ENCODE results near the gene PDE6B.
"Not testable (repeated sequence)": the region's sequence is repeated elsewhere in the genome, so short reads cannot be mapped to it uniquely, and the experiment has no call there.

The PDE6B gene

DNA sequence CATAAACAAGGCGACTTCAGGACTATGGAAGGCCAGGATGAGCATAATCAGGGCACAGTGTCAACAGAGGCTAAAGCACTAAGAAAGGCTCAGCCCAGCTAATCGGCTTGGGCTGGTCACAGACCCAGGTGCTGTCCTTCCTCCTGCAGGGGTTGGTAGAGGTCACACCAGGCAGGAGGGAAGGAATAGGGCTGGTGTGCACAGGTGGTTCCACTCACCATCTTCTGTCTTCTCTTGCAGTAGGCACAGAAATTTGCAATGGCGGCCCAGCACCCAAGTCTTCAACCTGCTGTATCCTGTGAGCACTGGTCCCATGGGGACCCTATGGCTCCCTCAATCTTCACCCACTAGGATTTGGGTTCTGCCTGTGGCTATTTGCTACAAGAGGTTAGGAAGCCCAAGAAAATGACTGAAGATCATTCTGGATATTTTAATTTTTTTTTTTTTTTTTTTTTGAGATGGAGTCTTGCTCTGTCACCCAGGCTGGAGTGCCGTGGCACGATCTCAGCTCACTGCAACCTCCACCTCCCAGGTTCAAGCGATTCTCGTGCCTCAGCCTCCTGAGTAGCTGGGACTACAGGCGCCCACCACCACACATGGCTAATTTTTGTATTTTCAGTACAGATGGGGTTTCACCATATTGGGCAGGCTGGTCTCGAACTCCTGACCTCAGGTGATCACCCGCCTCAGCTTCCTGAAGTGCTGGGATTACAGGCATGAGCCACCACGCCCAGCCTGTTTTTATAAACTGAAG, 44.6 kb downstream of the PDE6B start:
- H4K20me1 ChIP-seq (ENCODE audit: low read depth, low read length); H2AFZ ChIP-seq (ENCODE audit: low read depth, low read length, severe bottlenecking); H3K9ac ChIP-seq (ENCODE audit: low read length); H3K4me2 ChIP-seq (ENCODE audit: low read depth, low read length, poor library complexity, severe bottlenecking); H3K27me3 ChIP-seq (ENCODE audit: low read length); H3K9me3 ChIP-seq (ENCODE audit: insufficient read depth, low read length); H3K36me3 ChIP-seq (ENCODE audit: low read length); H3K9me2 ChIP-seq (replicated peaks; ENCODE audit: insufficient read depth, low read length); H3K27ac ChIP-seq (ENCODE audit: low read depth, low read length); H3K4me3 ChIP-seq (ENCODE audit: insufficient read depth, low read length, poor library complexity, severe bottlenecking): not testable (repeated sequence)
- peaks cover 14% of the 10 kb centered on the region for H3K79me2 ChIP-seq (ENCODE audit: insufficient read depth, low read length)
- peaks cover 16% of the 10 kb centered on the region; the same call in 1 of the 2 replicates for H3F3A ChIP-seq (ENCODE audit: insufficient read depth)

- no peaks in the 10 kb centered on the region for H3K27me3 ChIP-seq (ENCODE audit: low read length)
- H3K4me2 ChIP-seq (ENCODE audit: low read depth, low read length, poor library complexity, severe bottlenecking) = no peak overlapping the region
- no peak overlapping the region for H3K27ac ChIP-seq (ENCODE audit: low read depth, low read length)
- no peaks in the 10 kb centered on the region for H3K36me3 ChIP-seq (ENCODE audit: low read length)
- TF ChIP-seq CTCF (IDR thresholded peaks at IDR 0.05; ENCODE audit: insufficient read depth, low read length, poor library complexity, severe bottlenecking) (no peak), EZH2phosphoT487 (conservative IDR thresholded peaks at IDR 0.05; ENCODE audit: low read length) (no peak)
- H3F3A ChIP-seq (ENCODE audit: insufficient read depth) = peaks cover 33% of the 10 kb centered on the region
- no peaks in the 10 kb centered on the region for H3K9me3 ChIP-seq (ENCODE audit: insufficient read depth, low read length)
- H2AFZ ChIP-seq (ENCODE audit: low read depth, low read length, severe bottlenecking) = no peak overlapping the region
- no peak overlapping the region for H3K9ac ChIP-seq (ENCODE audit: low read length)
- no peak overlapping the region for H3K4me3 ChIP-seq (ENCODE audit: insufficient read depth, low read length, poor library complexity, severe bottlenecking)
- H4K20me1 ChIP-seq (ENCODE audit: low read depth, low read length) = no peaks in the 10 kb centered on the region
- no peaks in the 10 kb centered on the region for H3K9me2 ChIP-seq (replicated peaks; ENCODE audit: insufficient read depth, low read length)
- H3K79me2 ChIP-seq (ENCODE audit: insufficient read depth, low read length) = peaks cover 14% of the 10 kb centered on the region
These were observed 46.4 kb downstream of the PDE6B start for GRCh38 chr4:671769-672168.

DNA sequence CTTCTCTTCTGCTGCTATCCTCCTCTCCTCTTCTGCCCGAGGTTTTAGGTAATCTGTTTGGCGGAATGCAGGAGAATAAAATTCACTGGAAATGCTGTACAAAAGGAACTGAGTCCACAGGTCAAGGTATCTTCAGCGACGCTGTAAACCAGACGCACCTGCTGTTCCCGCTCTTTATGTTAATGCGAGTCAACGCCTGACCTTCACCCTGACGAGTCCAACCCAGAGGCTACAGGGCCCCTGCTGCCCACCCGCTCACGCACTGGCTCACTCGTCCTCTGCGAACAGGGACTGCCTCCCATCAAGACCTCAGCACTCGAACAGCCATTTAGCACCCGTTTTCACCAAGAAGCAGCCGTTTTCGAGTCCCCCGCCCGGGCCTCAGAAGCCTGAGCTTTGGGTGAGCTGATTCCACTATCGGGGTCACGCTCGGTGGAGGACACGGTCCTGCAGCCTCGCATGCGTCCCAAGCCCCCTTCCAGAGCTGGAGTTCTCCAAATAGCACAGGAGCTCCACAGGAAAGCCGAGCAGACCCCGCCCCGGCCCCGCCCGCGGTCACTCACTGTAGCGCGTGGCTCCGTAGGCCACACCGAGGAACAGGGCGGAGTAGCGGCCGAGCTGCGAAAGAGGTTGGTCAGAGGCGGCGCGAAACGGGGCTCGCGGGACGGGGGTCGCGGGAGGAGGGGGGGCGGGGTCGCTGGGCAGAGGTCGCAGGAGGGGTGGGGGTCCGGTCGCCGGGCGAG, 48.1 kb downstream of the PDE6B start:
- H3K9ac ChIP-seq (ENCODE audit: low read length) = peak overlapping the region; percentile 89
- no peaks in the 10 kb centered on the region for H3K36me3 ChIP-seq (ENCODE audit: low read length)
- H4K20me1 ChIP-seq (ENCODE audit: low read depth, low read length) = no peaks in the 10 kb centered on the region
- H3K27me3 ChIP-seq (ENCODE audit: low read length) = no peaks in the 10 kb centered on the region
- peak overlapping the region; percentile 61 for H3K27ac ChIP-seq (ENCODE audit: low read depth, low read length)
- H3F3A ChIP-seq (ENCODE audit: insufficient read depth) = peaks cover 42% of the 10 kb centered on the region
- H3K4me2 ChIP-seq (ENCODE audit: low read depth, low read length, poor library complexity, severe bottlenecking) = peak overlapping the region; percentile 66
- peaks cover 14% of the 10 kb centered on the region for H3K79me2 ChIP-seq (ENCODE audit: insufficient read depth, low read length)
- H3K9me3 ChIP-seq (ENCODE audit: insufficient read depth, low read length) = no peaks in the 10 kb centered on the region
- no peak overlapping the region for H2AFZ ChIP-seq (ENCODE audit: low read depth, low read length, severe bottlenecking)
- no peaks in the 10 kb centered on the region for H3K9me2 ChIP-seq (replicated peaks; ENCODE audit: insufficient read depth, low read length)
- H3K4me3 ChIP-seq (ENCODE audit: insufficient read depth, low read length, poor library complexity, severe bottlenecking) = peak overlapping the region; percentile 70
- TF ChIP-seq EZH2phosphoT487 (conservative IDR thresholded peaks at IDR 0.05; ENCODE audit: low read length) = no peak

- Histone ChIP-seq H3K9ac (ENCODE audit: low read length) (peak within 1 kb of the TSS; percentile 89), H3F3A (ENCODE audit: insufficient read depth) (peaks cover 43% of the 10 kb centered on the region), H2AFZ (ENCODE audit: low read depth, low read length, severe bottlenecking) (no peak within 1 kb of the TSS), H3K9me3 (ENCODE audit: insufficient read depth, low read length) (no peaks in the 10 kb centered on the region), H3K4me2 (ENCODE audit: low read depth, low read length, poor library complexity, severe bottlenecking) (peak within 1 kb of the TSS; percentile 69), H3K27ac (ENCODE audit: low read depth, low read length) (peak within 1 kb of the TSS; percentile 98), H3K79me2 (ENCODE audit: insufficient read depth, low read length) (peaks cover 14% of the 10 kb centered on the region), H3K27me3 (ENCODE audit: low read length) (no peaks in the 10 kb centered on the region), H3K4me3 (ENCODE audit: insufficient read depth, low read length, poor library complexity, severe bottlenecking) (peak within 1 kb of the TSS; percentile 70), H3K36me3 (ENCODE audit: low read length) (no peaks in the 10 kb centered on the region), H4K20me1 (ENCODE audit: low read depth, low read length) (no peaks in the 10 kb centered on the region), H3K9me2 (replicated peaks; ENCODE audit: insufficient read depth, low read length) (no peaks in the 10 kb centered on the region)
- TF ChIP-seq CTCF (IDR thresholded peaks at IDR 0.05; ENCODE audit: insufficient read depth, low read length, poor library complexity, severe bottlenecking) (peak; percentile 81), EZH2phosphoT487 (conservative IDR thresholded peaks at IDR 0.05; ENCODE audit: low read length) (no peak)
These were observed 49.0 kb downstream of the PDE6B start, which contains the start of the genes ATP5ME and MYL5 for GRCh38 chr4:674172-675035. Gene ATP5ME, minus strand, starts transcription at chr4:674276. Its CDS starts 29 bp downstream, at chr4:674247. Gene MYL5, plus strand, starts transcription at chr4:674542. Its CDS starts 3,485 bp downstream, at chr4:678027.
